B cell (primary cell): Measurements from ENCODE around the gene CACNB2. TPM values are rescaled to one million over a fixed set of nuclear protein-coding genes. Genes with fewer than 3 reads are reported as not detected.

ENCODE experiments used
- ATAC-seq: fragments of 200-7000 bp; cut with Tn5 transposase; one replicate; pipeline ENCODE4 v1.10.0; 2021; ENCODE audit warnings: low read depth, mild to moderate bottlenecking, moderate number of reproducible peaks, moderate library complexity
- CTCF ChIA-PET: fragments of 350-600 bp; sonication (Branson Sonifier 250); formaldehyde crosslinking; loops from one replicate; lab custom pipeline; 2021; ENCODE audit warnings: antibody characterized with exemption, inconsistent platforms; lab: Charles Lee
- POLR2A ChIA-PET: fragments of 350-600 bp; sonication (Branson Sonifier 250); formaldehyde crosslinking; loops from one replicate; lab custom pipeline; 2021; ENCODE audit warnings: antibody characterized with exemption; lab: Charles Lee
- DNase-seq: peaks from one replicate; pipeline ENCODE4 v3.0.0; 2013
- H2AFZ ChIP-seq: 2 replicates; pipeline ENCODE4 v1.6.1; 2012; ENCODE audit warnings: mild to moderate bottlenecking, low read depth, low read length; ENCODE audit not compliant: insufficient read depth, poor library complexity, severe bottlenecking
- H3K27ac ChIP-seq, 2 donors: 1 replicate in 1 of 2; 2 replicates in 1 of 2; pipeline ENCODE4 v1.5.1; 2012 to 2013; ENCODE audit warnings: low read length in 2 of 2, mild to moderate bottlenecking in 2 of 2, moderate library complexity in 1 of 2
- H3K27me3 ChIP-seq, 4 experiments: fragments of 200-600 bp in 1 of 4; sonication (generic) in 1 of 4; replicated peaks in 1 of 4; 1 replicate in 2 of 4; 2 replicates in 2 of 4; pipeline versions ENCODE4 v1.6.1 to v1.7.0; 2013 to 2016; ENCODE audit warnings: low read length in 3 of 4, mild to moderate bottlenecking in 2 of 4, mixed read lengths in 1 of 4, moderate library complexity in 1 of 4; ENCODE audit not compliant: insufficient read depth in 4 of 4, control insufficient read depth in 3 of 4; ENCODE audit errors: control extremely low read depth in 1 of 4
- H3K36me3 ChIP-seq, 2 experiments: replicated peaks in 1 of 2; 1 replicate in 1 of 2; 2 replicates in 1 of 2; pipeline versions ENCODE4 v1.6.1 to v1.7.1; 2013; ENCODE audit warnings: low read length in 1 of 2; ENCODE audit not compliant: insufficient read depth in 2 of 2, control insufficient read depth in 1 of 2; ENCODE audit errors: control extremely low read depth in 1 of 2, extremely low read depth in 1 of 2
- H3K4me1 ChIP-seq, 2 donors: fragments of 200-600 bp in 1 of 2; sonication (generic) in 1 of 2; 1 replicate in 1 of 2; 2 replicates in 1 of 2; pipeline versions ENCODE4 v1.5.1 to v1.6.1; 2013 to 2017; ENCODE audit warnings: low read length in 2 of 2; ENCODE audit not compliant: control insufficient read depth in 2 of 2, insufficient read depth in 2 of 2
- H3K4me2 ChIP-seq: replicated peaks from 2 replicates; pipeline ENCODE3; 2012; ENCODE audit warnings: mild to moderate bottlenecking, low read depth, low read length; ENCODE audit not compliant: poor library complexity, severe bottlenecking
- H3K4me3 ChIP-seq, 5 experiments: fragments of 200-600 bp in 1 of 5; sonication (generic) in 1 of 5; 1 replicate in 3 of 5; 2 replicates in 2 of 5; pipeline versions ENCODE4 v1.5.1 to v1.7.0; 2011 to 2016; ENCODE audit warnings: low read length in 4 of 5, mild to moderate bottlenecking in 4 of 5, low read depth in 2 of 5, control low read depth in 1 of 5, moderate library complexity in 1 of 5; ENCODE audit not compliant: insufficient read depth in 1 of 5; ENCODE audit errors: control extremely low read depth in 1 of 5, extremely low read depth in 1 of 5
- H3K79me2 ChIP-seq: fragments of 200-600 bp; sonication (generic); one replicate; pipeline ENCODE4 v1.6.0; 2016; ENCODE audit warnings: low read length; ENCODE audit not compliant: control insufficient read depth, insufficient read depth
- H3K9ac ChIP-seq: fragments of 200-600 bp; sonication (generic); 2 replicates; pipeline ENCODE4 v1.6.1; 2017; ENCODE audit warnings: mild to moderate bottlenecking, low read length, moderate library complexity
- H3K9me3 ChIP-seq, 3 donors: one replicate each; pipeline versions ENCODE4 v1.6.1 to v1.7.1; 2013; ENCODE audit warnings: low read length in 2 of 3; ENCODE audit not compliant: control insufficient read depth in 2 of 3, insufficient read depth in 1 of 3; ENCODE audit errors: control extremely low read depth in 1 of 3
- H4K20me1 ChIP-seq: 2 replicates; pipeline ENCODE4 v1.6.0; 2012; ENCODE audit warnings: mild to moderate bottlenecking, low read length; ENCODE audit not compliant: insufficient read depth, control insufficient read depth, poor library complexity, severe bottlenecking
- H3K27ac Mint-ChIP-seq: one replicate; pipeline ENCODE4 v1.8.0; 2021; ENCODE audit warnings: mixed read lengths
- H3K27me3 Mint-ChIP-seq: one replicate; pipeline ENCODE4 v1.8.0; 2021; ENCODE audit warnings: mixed read lengths
- H3K4me1 Mint-ChIP-seq: one replicate; pipeline ENCODE4 v1.8.0; 2021; ENCODE audit warnings: mixed read lengths
- H3K4me3 Mint-ChIP-seq: one replicate; pipeline ENCODE4 v1.8.0; 2021; ENCODE audit warnings: mixed read lengths
- H3K9me3 Mint-ChIP-seq: one replicate; pipeline ENCODE4 v1.8.0; 2022; ENCODE audit warnings: mixed read lengths; ENCODE audit not compliant: insufficient read depth
- CTCF ChIP-seq: fragments of 200-600 bp; IDR thresholded peaks from one replicate; pipeline ENCODE4 v1.8.0; 2022; ENCODE audit warnings: antibody characterized with exemption, mild to moderate bottlenecking
- EZH2 ChIP-seq: IDR thresholded peaks from 2 replicates; pipeline ENCODE4 v1.6.1; 2012; ENCODE audit warnings: borderline replicate concordance, low read depth, mild to moderate bottlenecking, moderate library complexity, low read length; ENCODE audit not compliant: insufficient read depth, poor library complexity, severe bottlenecking
- intact Hi-C: fragments of 100-400 bp; cut with micrococcal nuclease; formaldehyde crosslinking; loops from one replicate; pipeline ENCODE4 v1.10.0; 2022
- polyA plus RNA-seq: library from polyadenylated mRNA; depleted of rRNA; stranded (reverse); fragments of >200 nt; gene quantifications from 2 replicates; pipeline ENCODE4 v1.2.3, GENCODE V29; 2012
- total RNA-seq, 2 donors: library from RNA; stranded (reverse); fragments of 120-200 nt in 1 of 2; gene quantifications; 1 replicate in 1 of 2; 2 replicates in 1 of 2; pipeline versions ENCODE4 v1.2.3 to v1.2.4, GENCODE V29; 2013 to 2022

Gene CACNB2
- total and polyA plus RNA-seq, 2 donors (not counting 1 experiment from before 2014, with no cell fraction given): not detected

- H3K27me3 Mint-ChIP-seq: no peaks in the 10 kb centered on the region
- H3K9me3 Mint-ChIP-seq: no peaks in the 10 kb centered on the region
- Histone ChIP-seq H3K9ac (no peak overlapping the region), H3K36me3 (peaks cover 2 to 20% of the 10 kb centered on the region in 2 experiments), H2AFZ (no peak overlapping the region), H3K27ac (no peak overlapping the region), H4K20me1 (no peaks in the 10 kb centered on the region), H3K27me3 (no peaks in the 10 kb centered on the region), H3K9me3 (no peaks in the 10 kb centered on the region), H3K4me2 (no peak overlapping the region), H3K4me3 (no peak overlapping the region), H3K79me2 (no peaks in the 10 kb centered on the region), H3K4me1 (no peaks in the 10 kb centered on the region)
- H3K4me1 Mint-ChIP-seq: no peaks in the 10 kb centered on the region
- no peak overlapping the region for H3K4me3 Mint-ChIP-seq
- TF ChIP-seq CTCF (no peak), EZH2 (no peak)
- CTCF ChIA-PET: no interaction called here
- intact Hi-C loops: no loop called here
- ATAC-seq (no peak), DNase-seq (no peak)
- POLR2A ChIA-PET: no interaction called here
- H3K27ac Mint-ChIP-seq: no peak overlapping the region
Measured at GRCh38 chr10:18540195-18540594, 400.0 kb downstream of the CACNB2 start.

- Mint-ChIP-seq H3K27me3 (no peaks in the 10 kb centered on the region), H3K9me3 (no peaks in the 10 kb centered on the region), H3K4me1 (no peaks in the 10 kb centered on the region), H3K4me3 (no peak overlapping the region), H3K27ac (no peak overlapping the region)
- POLR2A ChIA-PET: no interaction called here
- H3K27ac ChIP-seq: no peak overlapping the region
- TF ChIP-seq CTCF: no peak
- no peak for TF ChIP-seq EZH2
- H3K36me3 ChIP-seq: peaks cover 0 to 26% of the 10 kb centered on the region in 2 experiments
- no peak overlapping the region for H3K9ac ChIP-seq
- H3K4me2 ChIP-seq: no peak overlapping the region
- H3K4me3 ChIP-seq: no peak overlapping the region
- DNase-seq (no peak), ATAC-seq (no peak)
- no peak overlapping the region for H2AFZ ChIP-seq
- intact Hi-C loops: no loop called here
- H4K20me1 ChIP-seq: no peaks in the 10 kb centered on the region
- no peaks in the 10 kb centered on the region for H3K9me3 ChIP-seq
- H3K4me1 ChIP-seq: no peaks in the 10 kb centered on the region
- H3K79me2 ChIP-seq: no peaks in the 10 kb centered on the region
- no peaks in the 10 kb centered on the region for H3K27me3 ChIP-seq
- CTCF ChIA-PET: no interaction called here
Measured at GRCh38 chr10:18542832-18543231, 402.6 kb downstream of the CACNB2 start.
